GM18520 (cell line): ENCODE results near the gene KIF14.
"Not testable (repeated sequence)": the region's sequence is repeated elsewhere in the genome, so short reads cannot be mapped to it uniquely, and the experiment has no call there.

ENCODE experiments used
- ATAC-seq: cut with Tn5 transposase; IDR thresholded peaks from one replicate; pipeline ENCODE4 v1.9.1; 2021; ENCODE audit not compliant: unreplicated experiment

KIF14 gene

DNA sequence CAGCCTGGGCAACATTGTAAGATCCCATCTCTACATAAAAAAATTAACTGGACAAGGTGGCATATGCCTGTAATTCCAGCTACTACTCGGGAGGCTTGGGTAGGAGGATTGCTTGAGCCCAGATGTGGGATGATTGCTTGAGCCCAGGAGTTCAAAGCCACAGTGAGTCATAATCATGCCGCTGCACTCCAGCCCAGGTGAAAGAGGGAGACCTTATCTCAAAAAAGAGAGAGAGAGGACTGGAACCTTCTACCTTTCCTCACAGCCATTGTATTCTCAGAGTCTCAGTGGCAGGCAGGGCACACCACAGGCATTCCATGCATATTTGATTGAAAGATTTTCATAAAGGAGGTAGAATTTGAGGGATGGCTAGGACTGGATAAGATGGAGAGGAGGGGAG lies 78.4 kb downstream of the KIF14 start:
- ATAC-seq: no peak

DNA sequence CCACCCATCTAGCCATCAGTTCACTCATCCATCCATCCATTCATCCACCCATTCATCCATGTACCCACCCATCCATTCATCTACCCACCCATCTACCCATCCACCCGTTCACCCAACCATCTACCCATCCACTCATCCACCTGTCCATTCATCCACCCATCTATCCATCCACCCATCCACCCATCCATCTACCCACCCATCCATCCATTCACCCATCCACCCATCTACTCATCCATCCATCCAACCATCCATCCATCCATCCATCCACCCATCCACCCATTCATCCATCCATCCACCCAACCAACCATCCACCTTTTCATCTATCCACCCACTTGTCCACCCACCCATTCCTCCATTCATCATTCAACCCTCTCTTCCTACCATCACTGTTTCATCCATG lies 80.3 kb downstream of the KIF14 start:
- no peak for ATAC-seq

DNA sequence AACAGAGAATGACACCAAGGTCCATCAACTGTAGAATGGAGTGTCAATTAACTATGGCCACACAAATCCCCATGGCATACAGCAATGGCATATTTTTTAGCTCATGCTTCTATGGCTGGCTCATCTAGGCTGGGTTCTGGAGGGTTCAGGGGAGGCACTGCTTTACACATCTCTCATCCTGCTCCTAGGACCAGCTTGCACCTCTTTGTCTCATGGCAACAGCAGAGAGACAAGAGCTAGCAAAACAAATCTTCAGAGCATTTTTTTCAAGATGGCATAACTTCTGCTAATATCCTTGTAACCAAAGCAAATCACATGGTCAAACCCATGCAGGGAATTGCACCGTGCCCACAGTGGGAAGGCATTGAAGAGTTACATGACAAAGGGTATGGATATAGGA lies 82.4 kb downstream of the KIF14 start:
- ATAC-seq: no peak

DNA sequence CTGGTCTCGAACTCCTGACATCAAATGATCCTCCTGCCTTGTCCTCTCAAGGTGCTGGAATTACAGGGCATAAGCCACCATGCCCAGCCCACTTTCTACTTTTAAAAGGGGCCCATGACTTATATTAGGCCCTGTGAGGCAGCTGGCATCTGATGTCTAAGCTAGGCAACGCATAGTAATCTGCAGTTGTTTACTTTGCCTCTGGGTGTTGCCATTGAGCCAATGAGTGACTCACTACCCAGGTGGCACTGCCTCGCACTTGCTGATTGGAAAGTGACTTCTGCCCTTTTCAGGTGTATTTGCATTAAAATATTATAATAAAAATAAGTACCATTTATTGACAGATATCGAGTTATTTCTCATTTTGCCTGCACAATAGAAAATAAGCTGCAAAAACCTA lies 84.9 kb downstream of the KIF14 start:
- ATAC-seq: peak; percentile 74

DNA sequence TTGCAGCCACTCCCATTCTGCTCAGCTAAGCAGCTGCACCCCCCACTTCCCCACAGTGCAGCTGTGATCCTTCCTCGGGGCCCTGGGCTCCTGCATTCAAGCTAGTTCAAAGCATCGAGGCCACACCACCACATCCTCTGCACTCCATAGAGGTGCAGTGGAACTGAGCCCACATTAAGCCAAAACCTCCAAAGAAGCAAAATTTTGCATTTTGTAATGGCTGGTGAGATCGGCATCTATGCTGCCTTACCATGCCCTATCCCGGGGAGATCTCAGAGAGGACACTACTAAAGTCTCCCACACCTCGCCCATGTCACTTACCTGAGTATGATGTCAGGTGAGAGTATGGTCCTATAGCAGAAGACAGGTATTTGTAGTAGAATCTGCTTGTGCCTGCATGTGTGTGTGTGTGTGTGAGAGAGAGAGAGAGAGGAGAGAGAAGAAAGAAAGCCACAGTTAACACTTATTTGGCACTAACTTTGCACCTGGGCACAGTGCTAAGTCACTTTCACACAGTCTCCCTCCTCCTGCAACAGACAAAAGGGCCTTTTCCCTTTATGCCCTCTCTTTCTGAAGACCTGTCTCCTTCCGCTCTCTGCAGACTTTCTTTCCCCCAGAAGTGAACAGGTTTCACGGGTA lies 89.8 kb downstream of the KIF14 start:
- ATAC-seq: no peak

DNA sequence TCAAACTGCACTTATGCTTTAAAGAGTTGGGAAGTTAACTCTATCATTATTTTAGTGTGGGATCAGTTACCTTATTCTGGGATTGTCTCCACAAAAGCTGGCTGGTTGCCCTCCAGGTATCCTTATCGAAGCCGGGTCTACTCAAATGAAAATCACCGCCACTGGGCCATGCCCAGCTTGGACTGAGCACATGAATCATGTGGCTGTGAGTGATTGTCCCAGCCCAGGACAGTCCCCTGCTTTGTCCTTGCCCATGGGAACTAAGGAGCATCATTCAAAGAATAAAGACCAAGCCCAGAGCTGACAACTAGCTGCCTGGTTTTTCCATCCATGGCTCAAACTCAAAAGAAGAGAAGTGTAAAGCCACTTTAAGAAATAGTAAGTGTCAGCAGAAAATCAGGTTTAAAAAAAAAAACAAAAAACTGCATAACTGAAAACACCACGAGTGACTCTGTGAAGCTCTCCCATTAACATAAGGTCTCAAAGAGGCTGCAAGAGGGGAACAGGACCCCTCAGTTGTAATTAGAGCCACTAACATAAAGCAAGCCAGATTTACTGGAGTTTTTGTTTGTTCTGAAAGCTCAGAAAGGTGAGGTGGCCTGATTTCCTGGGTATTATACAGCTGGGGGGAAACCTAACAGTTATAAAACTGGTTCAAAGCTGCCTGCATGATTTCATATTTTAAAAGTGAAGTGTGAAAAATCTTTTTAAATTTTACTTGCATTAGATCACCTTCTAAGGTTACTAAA lies 91.5 kb downstream of the KIF14 start:
- no peak for ATAC-seq

DNA sequence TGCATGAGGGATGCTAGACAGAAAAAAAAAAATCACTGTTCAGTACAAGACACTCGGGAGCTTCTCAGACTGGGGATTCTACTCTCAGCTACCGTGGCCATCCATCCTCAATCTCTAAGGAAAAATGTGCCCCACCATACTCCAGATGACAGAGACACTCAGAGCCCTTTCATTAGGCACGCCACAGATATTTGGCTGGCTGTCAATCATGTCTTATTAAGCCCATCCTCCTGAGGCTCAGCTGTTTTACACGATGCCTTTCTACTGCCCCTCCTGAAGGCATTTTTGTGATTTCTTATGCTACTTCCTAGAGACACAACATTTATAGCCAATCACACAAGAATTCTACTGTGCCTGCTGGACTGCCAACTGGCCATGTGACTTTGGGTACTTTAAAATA lies 92.9 kb downstream of the KIF14 start:
- ATAC-seq: no peak

DNA sequence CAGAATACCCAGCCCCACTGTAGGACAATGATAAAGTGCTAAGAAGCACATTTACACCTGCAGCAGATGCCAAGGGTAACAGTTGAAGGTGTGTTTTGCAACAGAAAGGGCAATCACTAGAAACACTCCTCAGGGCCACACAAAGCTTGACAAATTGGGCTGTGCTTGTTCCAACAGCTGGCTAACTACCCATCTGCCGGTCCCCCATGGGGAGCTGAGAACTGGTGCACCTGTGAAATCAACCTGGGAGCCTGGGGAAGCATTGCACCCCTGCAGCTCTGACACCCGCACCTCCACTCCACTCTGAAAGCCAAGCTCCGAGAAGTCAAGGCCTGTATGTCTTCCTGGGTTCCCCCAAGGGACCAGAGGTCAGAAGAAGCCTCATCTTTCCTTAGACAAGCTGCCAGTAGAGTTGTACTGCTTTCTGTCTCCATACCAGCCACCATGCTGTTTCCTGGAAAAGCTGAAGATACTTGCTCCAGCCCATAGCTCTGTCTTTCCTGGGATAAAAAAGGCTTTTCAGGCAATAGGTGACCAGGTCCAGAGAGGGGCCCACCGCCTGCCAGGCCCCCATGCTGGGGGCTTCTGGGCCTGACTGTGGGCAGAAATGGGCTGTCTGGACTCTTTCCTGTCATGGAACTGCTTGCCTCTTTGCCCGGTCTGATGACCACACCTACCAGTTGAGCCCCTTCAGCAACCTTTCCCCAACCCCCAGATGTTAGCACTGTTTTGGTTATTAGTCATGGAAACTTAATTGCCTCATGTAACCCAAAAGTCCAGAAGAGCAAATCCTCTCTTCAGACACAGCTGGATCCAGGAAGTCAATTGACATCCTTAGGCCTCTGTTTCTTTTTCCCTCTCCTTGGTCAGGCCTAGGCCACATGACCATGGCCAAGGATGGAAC lies 93.6 kb downstream of the KIF14 start:
- ATAC-seq: no peak

DNA sequence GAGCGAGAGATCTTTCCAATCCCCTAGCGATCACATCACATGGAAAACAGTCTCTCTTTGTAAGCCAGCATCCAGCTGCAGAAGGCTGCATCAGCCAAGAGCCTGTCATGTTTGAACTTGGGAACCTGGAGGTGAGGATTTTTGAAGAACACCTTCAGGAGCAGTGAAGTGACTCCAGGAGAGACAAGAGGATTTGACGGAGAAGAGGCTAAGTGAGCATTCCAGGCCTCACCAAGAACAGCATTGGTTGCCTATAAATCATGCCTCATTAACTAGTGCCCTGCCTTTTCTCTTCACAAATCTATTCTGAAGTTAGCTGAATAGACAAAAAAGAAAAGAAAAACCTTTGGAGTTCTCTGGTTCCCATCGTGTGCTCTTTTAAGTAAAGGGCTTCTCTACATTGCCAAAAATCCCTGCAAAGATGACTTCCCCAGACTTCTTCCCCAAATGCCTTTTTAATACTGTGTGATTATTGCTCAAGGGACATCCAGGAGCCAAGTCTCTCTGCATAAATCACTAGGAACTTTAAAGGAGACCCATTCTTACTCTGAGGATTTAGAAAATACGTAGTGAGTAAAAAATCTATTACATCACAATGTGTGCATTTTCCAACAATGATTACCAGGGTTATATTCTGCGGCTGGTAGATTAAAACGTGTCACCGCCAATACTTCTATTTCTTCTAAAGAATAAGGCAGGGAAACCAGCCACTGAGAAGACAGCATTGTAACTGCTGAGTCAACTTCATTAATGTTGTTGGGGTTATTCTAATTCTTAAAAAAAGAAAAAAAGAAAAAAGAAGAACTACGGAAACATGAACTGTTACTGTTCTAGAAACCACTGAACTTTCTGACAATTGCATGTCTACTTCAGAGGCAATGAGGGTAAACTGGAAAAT lies 95.2 kb downstream of the KIF14 start:
- no peak for ATAC-seq

DNA sequence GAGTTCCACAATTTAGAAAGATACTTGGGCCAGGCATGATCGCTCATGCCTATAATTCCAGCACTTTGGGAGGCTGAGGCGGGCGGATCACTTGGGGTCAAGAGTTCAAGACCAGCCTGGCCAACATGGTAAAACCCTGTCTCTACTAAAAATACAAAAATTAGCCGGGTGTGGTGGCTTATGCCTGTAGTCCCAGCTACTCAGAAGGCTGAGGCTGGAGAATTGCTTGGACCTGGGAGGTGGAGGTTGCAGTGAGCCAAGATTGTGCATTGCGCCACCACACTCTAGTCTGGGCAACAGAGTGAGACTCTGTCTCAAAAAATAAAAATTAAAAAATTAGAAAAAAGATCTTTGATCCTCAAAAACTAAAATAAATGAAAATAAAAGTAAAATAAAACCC lies 96.0 kb downstream of the KIF14 start:
- not testable (repeated sequence) for ATAC-seq

DNA sequence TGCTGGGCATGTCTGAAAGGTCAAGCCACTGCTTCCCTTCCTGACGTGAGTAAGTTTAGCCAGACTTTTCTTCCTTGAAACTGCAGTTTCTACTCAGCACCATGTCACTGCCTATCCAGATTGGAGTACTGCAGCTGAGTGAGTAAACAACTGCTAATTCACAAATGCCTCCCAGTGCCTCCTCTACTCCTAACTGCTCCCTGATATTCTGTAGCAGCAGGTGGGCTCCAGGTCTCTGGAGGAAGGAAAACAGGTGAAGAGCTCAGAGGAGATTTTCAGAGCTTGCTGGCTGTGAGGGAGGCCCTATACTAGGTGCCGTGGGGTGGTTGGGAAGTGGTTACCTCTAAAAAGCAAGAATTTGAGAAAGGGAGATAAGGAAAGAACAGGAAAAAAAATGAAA lies 96.5 kb downstream of the KIF14 start:
- ATAC-seq: no peak

DNA sequence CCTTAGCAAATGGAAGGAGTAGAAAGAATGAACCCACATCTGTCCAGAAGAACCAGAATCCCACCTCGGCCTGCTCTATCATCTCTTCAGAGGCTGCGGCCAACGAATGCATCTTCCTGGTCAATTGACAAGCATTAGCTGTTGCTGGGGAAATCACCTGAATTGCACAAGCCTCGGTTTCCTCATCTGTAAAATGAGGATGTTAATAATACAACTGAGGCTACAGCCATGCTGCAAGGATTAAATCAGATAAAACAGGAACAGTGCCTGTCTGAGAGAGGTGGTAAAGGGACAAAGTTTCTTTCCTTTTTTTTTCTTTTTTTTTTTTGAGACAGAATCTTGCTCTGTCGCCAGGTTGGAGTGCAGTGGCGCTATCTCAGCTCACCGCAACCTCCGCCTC lies 99.8 kb downstream of the KIF14 start:
- no peak for ATAC-seq

DNA sequence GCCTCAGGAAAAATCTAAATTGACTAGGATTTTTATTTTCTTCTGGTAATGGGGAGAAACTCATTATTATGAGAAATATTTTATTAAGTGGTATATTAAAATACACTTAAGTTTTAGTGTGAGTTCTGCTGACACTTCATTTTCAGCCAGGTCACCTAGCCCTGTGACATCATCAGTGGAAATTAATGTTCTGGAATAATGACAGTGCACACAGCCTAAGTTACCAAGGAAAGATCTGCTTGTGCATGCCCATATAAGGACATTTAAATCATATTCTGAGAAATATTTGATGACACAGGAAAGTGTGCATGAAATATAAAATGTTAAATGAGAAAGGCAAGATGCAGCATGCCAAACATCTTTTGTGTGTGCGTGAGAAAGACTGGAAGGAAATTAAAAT lies 102.0 kb downstream of the KIF14 start:
- no peak for ATAC-seq

DNA sequence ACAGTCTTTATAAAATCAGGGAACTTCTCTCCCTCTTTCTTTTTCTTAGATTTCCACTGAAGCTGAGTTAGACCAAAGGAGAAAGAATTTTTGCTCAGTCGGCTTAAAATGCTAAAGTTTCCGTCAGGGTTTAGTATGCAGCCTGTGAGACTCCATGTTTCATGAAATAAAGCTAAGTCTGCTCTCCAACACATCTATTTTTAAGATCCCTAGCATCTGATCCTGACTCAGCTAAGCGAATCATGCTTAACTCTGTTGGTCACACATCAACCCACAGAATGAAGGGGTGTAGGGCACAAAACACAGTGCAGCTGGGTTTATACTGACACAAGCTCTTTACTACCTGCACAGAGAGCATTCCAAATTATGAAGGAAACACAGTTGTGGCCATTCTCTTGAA lies 108.4 kb downstream of the KIF14 start:
- ATAC-seq: no peak

DNA sequence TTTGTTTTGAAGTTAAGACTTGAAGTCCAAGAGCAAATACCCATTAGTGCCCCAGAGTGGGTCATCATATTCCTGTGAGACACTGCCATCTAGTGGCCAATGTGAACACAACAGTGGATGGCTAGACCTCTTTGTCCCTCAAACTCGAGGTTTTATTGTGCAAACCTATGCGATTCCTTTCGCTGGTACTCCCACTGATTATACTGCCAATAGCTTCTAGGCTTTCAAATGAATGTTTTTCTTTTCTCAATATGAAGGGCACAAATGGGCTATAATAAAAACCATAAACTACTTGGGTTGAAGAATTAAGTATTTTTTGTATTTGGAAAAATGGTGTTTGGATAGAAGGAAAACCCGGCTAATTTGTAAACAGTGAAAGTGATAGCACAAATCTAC lies 110.3 kb downstream of the KIF14 start:
- ATAC-seq: peak; percentile 82

DNA sequence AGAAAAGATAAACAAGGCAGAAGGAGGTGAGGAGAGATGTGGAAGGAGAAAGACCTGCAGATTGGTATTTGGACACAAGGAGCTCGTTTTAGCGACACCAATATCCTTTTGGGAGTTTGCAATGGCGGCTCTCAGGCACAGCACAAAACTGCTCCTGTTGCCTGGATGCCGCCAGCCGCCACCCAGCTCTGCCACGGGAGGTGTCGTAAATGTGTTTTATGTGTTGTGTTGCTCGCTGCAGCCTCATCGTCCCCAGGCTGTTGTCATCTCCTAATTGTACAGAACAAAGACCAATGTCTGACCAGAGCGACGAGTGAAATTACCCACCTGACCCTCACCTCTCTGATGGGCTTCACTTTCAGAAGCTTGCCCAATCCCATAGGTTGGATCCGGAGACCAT lies 114.1 kb downstream of the KIF14 start:
- no peak for ATAC-seq

DNA sequence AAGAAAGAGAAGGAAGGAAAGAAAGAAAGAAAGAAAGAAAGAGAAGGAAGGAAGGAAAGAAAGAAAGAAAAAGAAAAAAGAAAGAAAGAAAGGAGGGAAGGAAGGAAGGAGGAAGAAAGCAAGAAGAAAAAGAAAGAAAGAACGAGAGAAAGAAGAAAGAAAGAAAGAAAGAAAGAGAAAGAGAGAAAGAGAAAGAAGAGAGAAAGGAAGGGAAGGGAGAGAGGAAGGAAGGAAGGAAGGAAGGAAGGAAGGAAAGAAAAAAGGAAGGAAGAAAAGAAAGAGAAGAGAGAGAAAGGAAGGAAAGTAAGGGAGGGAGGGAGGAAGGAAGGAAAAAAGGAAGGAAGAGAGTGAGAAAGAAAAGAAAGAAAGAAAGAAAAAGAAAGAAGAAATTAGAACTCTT lies 115.3 kb downstream of the KIF14 start:
- no peak for ATAC-seq
